Measurements from ENCODE around the gene USP34.

USP34 gene

DNA sequence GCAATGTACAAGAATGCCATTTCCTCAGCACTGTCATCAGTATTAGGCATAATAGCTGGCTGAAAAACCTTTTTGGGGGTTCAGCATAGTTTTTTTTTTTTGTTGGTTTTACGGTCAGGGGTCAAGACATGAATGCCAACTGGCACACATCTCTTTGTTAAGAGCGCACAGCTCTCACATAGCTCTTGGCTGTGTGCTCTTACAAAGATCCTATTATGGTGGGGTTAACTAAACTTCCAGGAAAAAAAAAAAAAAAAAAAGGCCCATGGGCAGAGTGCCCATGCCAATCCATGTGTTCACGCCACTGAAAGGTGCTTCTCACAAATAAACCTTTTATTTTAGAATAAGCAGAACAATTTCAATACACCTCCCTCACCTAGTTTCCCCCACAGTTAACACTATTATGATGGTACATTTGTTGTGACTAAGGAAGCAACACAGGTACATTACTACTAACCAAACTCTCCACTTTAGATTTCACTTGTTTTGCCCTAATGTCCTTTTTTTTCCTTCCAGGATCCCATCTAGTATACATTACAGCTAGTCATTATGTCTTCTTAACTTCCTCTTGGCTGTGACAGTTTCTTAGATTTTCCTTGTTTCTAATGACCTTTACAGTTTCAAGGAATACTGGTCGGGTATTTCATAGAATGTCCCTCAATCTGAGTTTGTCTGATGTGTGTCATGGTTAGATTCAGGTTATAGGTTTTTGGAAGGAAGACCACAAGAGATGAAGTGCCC, 252.6 kb downstream of the USP34 start:
- TF ChIP-seq, protein P1, sequence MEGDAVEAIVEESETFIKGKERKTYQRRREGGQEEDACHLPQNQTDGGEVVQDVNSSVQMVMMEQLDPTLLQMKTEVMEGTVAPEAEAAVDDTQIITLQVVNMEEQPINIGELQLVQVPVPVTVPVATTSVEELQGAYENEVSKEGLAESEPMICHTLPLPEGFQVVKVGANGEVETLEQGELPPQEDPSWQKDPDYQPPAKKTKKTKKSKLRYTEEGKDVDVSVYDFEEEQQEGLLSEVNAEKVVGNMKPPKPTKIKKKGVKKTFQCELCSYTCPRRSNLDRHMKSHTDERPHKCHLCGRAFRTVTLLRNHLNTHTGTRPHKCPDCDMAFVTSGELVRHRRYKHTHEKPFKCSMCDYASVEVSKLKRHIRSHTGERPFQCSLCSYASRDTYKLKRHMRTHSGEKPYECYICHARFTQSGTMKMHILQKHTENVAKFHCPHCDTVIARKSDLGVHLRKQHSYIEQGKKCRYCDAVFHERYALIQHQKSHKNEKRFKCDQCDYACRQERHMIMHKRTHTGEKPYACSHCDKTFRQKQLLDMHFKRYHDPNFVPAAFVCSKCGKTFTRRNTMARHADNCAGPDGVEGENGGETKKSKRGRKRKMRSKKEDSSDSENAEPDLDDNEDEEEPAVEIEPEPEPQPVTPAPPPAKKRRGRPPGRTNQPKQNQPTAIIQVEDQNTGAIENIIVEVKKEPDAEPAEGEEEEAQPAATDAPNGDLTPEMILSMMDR (IDR thresholded peaks at IDR 0.05), result no peak

DNA sequence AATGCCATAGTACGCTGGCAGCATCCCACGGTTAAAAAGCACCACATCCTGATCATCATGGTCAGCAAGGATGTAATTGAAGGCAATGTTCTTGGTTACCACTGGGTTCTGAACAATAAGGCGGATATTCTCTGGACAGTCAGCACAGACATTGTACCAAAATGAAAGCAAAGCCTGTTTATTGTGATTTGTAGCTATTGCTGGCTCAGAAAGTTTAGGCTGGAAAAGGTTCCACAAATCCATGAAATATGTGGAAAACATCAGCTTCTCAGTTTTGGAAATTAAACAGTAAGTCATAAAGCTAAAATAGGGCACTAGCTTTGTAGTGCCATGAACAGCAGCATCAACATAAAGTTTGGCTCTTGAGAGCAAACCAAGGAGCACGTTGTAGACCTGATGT, 256.7 kb downstream of the USP34 start:
- TF ChIP-seq, protein P1 (IDR thresholded peaks at IDR 0.05), result no peak

DNA sequence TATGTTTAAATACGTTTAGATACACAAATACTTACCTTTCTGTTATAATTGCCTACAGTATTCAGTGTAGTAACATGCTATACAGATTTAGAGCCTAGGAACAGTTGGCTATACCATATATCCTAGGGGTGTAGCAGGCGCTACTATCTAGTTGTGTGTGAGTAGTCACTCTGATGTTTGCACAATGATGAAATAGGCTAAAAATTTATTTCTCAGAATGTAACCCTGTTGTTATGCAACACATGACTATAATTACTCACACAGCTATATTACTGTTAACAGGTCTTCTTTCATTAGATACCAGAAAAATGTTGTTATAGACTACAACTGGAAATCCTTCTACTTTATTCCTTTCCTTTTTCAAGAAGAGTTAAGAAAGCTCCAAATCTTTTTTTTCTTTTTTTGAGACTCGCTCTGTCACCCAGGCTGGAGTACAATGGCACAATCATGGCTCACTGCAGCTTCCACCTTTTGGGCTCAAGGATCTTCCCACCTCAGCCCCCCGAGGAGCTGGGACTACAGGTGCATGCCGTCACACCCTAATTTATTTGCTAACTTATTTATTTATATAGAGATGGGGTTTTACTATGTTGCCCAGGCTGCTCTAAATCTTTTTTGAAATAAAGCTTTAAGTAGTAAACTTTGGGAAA, 260.4 kb downstream of the USP34 start:
- TF ChIP-seq, protein P1 (IDR thresholded peaks at IDR 0.05), result no peak

DNA sequence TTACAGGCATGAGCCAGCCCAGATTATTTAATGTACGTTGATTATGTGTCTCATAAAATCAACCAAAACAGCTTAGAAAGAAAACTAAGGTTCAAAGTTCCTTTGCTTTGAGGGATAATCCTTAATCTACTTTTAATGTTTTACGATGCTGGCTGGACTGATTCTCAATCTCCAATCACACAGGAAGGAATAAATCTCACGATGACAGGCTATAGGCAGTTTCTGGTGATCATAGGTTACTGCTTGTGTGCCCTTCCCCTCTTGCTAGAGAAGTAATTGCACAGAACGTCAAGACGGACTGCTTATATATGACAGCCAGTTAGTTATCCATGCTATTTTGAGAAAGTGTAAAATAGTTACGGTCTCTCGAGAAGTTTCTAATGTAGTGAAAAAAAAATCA, 265.8 kb downstream of the USP34 start:
- TF ChIP-seq, protein P1 (IDR thresholded peaks at IDR 0.05), result no peak

DNA sequence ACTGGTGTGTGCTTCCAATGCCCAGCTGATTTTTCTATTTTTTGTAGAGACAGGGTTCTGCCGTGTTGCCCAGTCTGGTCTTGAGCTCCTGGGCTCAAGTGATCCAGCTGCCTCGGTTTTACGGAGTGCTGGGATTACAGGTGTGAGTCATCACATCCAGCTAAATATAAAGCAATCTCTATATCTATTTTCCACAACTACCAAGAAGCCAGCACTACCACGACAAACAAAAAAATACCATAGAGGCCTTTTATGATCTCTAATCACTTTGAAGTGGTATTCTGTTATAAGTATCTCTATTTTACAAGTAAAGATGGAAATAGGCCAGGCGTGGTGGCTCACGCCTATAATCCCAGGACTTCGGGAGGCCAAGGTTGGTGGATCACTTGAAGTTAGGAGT, 274.2 kb downstream of the USP34 start:
- TF ChIP-seq, protein P1 (IDR thresholded peaks at IDR 0.05), result no peak

DNA sequence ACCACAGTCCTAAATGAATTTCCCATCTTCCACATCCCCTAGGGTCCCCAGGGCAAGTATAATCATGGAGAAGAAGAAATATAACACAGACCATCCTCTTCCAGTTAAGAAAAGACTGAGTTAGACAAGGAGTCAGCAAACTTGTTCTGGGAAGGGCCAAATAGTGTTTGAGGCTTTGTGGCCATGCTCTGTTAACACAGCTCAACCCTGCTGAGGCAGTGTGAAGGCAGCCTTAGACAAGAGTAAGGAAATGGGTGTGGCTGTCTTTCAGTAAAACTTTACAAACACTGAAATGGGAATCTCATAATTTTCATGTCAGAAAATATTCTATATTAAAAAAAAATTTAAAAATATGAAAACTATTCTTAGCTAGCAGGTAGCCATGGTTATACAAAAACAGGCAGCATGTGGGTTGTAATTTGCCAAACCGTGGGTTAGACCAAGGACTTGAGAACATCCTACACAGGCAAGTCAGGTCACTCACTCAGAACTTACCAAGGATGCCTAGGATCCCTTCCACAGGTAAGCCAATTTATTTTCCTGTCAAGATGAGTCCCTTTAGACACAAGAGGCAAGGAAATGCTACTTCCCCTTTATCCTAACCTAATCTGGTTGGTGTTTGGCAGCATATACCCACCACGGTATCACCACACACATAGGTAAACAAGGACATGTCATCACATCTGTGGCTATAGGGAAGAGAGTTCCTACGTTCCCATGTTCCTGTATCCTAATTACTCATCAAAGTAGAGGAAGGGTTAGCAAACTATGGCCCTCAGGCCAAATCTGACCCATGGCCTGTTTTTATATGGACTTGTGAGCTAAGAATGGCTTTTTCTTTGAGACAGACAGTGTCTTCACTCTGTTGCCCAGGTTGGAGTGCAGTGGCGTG, 277.0 kb downstream of the USP34 start:
- TF ChIP-seq, protein P1 (IDR thresholded peaks at IDR 0.05), result no peak

DNA sequence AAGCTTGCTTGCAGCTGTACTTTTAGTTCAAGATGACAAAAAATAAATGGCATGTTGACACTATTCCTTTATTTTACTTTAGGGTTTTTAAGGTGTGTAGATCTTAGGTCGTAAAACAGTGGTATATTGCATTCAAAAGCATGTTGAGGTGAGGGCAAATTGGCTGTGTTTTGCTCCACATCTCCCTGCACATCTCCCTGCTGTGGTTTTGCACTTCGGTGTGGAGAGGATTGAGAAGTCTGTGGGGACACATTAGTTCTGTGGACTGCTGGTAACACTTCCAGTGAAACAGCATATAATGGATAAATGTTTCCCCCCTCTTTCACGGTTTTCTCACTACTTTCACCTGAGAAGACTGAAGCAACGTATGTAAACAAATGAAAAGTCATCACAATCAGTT, 283.8 kb downstream of the USP34 start:
- TF ChIP-seq, protein P1 (IDR thresholded peaks at IDR 0.05), result no peak

Data from LNCAP (cell line).